Right lobe of liver (tissue), 4 donors: ENCODE measurements around the gene KDM7A.

ENCODE experiments used
- CTCF ChIP-seq, 4 donors: fragments of 200-600 bp in 3 of 4; fragments of 450-650 bp in 1 of 4; IDR thresholded peaks; one replicate each; pipeline versions ENCODE4 v1.5.1 to v1.8.0; 2016 to 2022; ENCODE audit warnings: antibody characterized with exemption in 4 of 4, mild to moderate bottlenecking in 2 of 4
- POLR2A ChIP-seq: fragments of 450-650 bp; IDR thresholded peaks from one replicate; pipeline ENCODE4 v1.6.1; 2017; ENCODE audit warnings: antibody characterized with exemption, mild to moderate bottlenecking
- donor health status: DM: no; HTN: no; CAD: no.
- donor health status: DM: no; HTN: no; CAD: no.
- donor health status: DM: no; HTN: yes; CAD: no.

GRCh38 chr7:140144821-140145220, 32.0 kb downstream of the KDM7A start:
- TF ChIP-seq POLR2A (no peak), CTCF (IDR thresholded peaks at IDR 0.05) (no peak)
